C4-2B (cell line): Measurements from ENCODE around the gene CGB7.
A peak's percentile ranks its signal among the peaks of the same experiment; 100 is the strongest.
"Not testable (repeated sequence)": the region's sequence is repeated elsewhere in the genome, so short reads cannot be mapped to it uniquely, and the experiment has no call there.

Experiments used
- CTCF ChIP-seq: fragments of 450-650 bp; conservative IDR thresholded peaks from 2 replicates; pipeline ENCODE4 v1.5.1; 2017; ENCODE audit warnings: mild to moderate bottlenecking
- ZFX ChIP-seq: fragments of 450-650 bp; IDR thresholded peaks from 2 replicates; pipeline ENCODE4 v1.6.1; 2017

- TF ChIP-seq CTCF = peak; percentile 46
- TF ChIP-seq ZFX = not testable (repeated sequence)
Measured at GRCh38 chr19:49036815-49037214, 20.7 kb downstream of the CGB7 start, which contains the start of gene CGB1.
